Midbrain (tissue), 1 donor: ENCODE data around the gene CLUH.

Source experiments
- DNase-seq: peaks from one replicate; lab custom pipeline; 2025; lab: John Stamatoyannopoulos, UW

Gene CLUH

GRCh38 chr17:2711608-2712299 is at the start of gene CLUH:
Gene CLUH, minus strand, starts transcription at chr17:2711764. Its CDS starts 103 bp downstream, at chr17:2711661.
- DNase-seq = peak; percentile 95

- no peak for DNase-seq
Measured at GRCh38 chr17:2758870-2759269, 47.3 kb upstream of the CLUH start.

- no peak for DNase-seq
Measured at GRCh38 chr17:2755891-2756724, 44.5 kb upstream of the CLUH start.

GRCh38 chr17:2751491-2751890 is 39.9 kb upstream of the CLUH start:
- no peak for DNase-seq

- no peak for DNase-seq
Measured at GRCh38 chr17:2750721-2751120, 39.2 kb upstream of the CLUH start.

GRCh38 chr17:2749784-2750181 is 38.2 kb upstream of the CLUH start:
- DNase-seq = peak; percentile 72

GRCh38 chr17:2749058-2749783 is 37.7 kb upstream of the CLUH start, which contains the start of gene CCDC92B:
Gene CCDC92B, minus strand, starts transcription at chr17:2749652. Its CDS starts 14,507 bp downstream, at chr17:2735145.
- DNase-seq = no peak

- peak; percentile 64 for DNase-seq
Measured at GRCh38 chr17:2745317-2746037, 33.9 kb upstream of the CLUH start.

- no peak for DNase-seq
Measured at GRCh38 chr17:2737693-2738092, 26.1 kb upstream of the CLUH start.

GRCh38 chr17:2736956-2737355 is 25.4 kb upstream of the CLUH start:
- DNase-seq = no peak

- no peak for DNase-seq
Measured at GRCh38 chr17:2735896-2736295, 24.3 kb upstream of the CLUH start.

- no peak for DNase-seq
Measured at GRCh38 chr17:2734939-2735338, 23.4 kb upstream of the CLUH start.

GRCh38 chr17:2731807-2732206 is 20.2 kb upstream of the CLUH start:
- no peak for DNase-seq

- DNase-seq = no peak
Measured at GRCh38 chr17:2730764-2731353, 19.3 kb upstream of the CLUH start.

- DNase-seq = no peak
Measured at GRCh38 chr17:2724784-2725164, 13.2 kb upstream of the CLUH start.

- DNase-seq = no peak
Measured at GRCh38 chr17:2723997-2724783, 12.6 kb upstream of the CLUH start.

GRCh38 chr17:2723505-2723996 is 12.0 kb upstream of the CLUH start:
- no peak for DNase-seq

GRCh38 chr17:2722611-2723010 is 11.0 kb upstream of the CLUH start:
- no peak for DNase-seq

GRCh38 chr17:2721603-2722002 is 10.0 kb upstream of the CLUH start:
- DNase-seq = no peak

- DNase-seq = no peak
Measured at GRCh38 chr17:2719861-2720260, 8.3 kb upstream of the CLUH start.
